Upper lobe of left lung (tissue), 6 donors: ENCODE results near the gene SLC19A1. TPM values are rescaled to one million over a fixed set of nuclear protein-coding genes. Genes with fewer than 3 reads are reported as not detected.
A peak's percentile ranks its signal among the peaks of the same experiment; 100 is the strongest.
"Not testable (repeated sequence)": the region's sequence is repeated elsewhere in the genome, so short reads cannot be mapped to it uniquely, and the experiment has no call there.

Source experiments
- ATAC-seq, 2 donors: fragments of 200-7000 bp; cut with Tn5 transposase; one replicate each; pipeline ENCODE4 v1.9.1; 2022; ENCODE audit warnings: mild to moderate bottlenecking in 2 of 2, moderate library complexity in 2 of 2; ENCODE audit not compliant: low FRiP score in 2 of 2
- DNase-seq, 2 donors: peaks; one replicate each; pipeline ENCODE4 v3.0.0-alpha.2; 2019 to 2020
- H3K27ac ChIP-seq, 4 donors: fragments of 200-600 bp; sonication (generic); one replicate each; pipeline ENCODE4 v1.5.1; 2016 to 2019
- H3K27me3 ChIP-seq, 4 donors: fragments of 200-600 bp; sonication (generic); one replicate each; pipeline ENCODE4 v1.5.1; 2017 to 2019
- H3K36me3 ChIP-seq, 4 donors: fragments of 200-600 bp; sonication (generic); one replicate each; pipeline ENCODE4 v1.5.1; 2016 to 2019
- H3K4me1 ChIP-seq, 4 donors: fragments of 200-600 bp; sonication (generic); one replicate each; pipeline ENCODE4 v1.5.1; 2018 to 2019
- H3K4me3 ChIP-seq, 4 donors: fragments of 200-600 bp; sonication (generic); one replicate each; pipeline ENCODE4 v1.5.1; 2017 to 2019; ENCODE audit warnings: mild to moderate bottlenecking in 2 of 4, moderate library complexity in 1 of 4
- H3K9me3 ChIP-seq, 4 donors: fragments of 200-600 bp; sonication (generic); one replicate each; pipeline ENCODE4 v1.5.1; 2018 to 2019
- CTCF ChIP-seq, 6 experiments: fragments of 450-650 bp in 4 of 6; fragments of 200-600 bp in 2 of 6; sonication (generic) in 2 of 6; IDR thresholded peaks; one replicate each; pipeline ENCODE4 v1.5.1; 2016 to 2019; ENCODE audit warnings: antibody characterized with exemption in 6 of 6
- EP300 ChIP-seq, 4 donors: sonication (generic); formaldehyde crosslinking; IDR thresholded peaks; one replicate each; pipeline ENCODE4 v1.5.1; 2017; ENCODE audit warnings: antibody characterized with exemption in 4 of 4, control low read depth in 2 of 4
- POLR2A ChIP-seq, 4 donors: fragments of 450-650 bp; IDR thresholded peaks; one replicate each; pipeline ENCODE4 v1.5.1; 2016 to 2017; ENCODE audit warnings: antibody characterized with exemption in 4 of 4, mild to moderate bottlenecking in 2 of 4
- POLR2AphosphoS5 ChIP-seq, 2 donors: sonication (generic); formaldehyde crosslinking; IDR thresholded peaks; one replicate each; pipeline ENCODE4 v1.5.1; 2017; ENCODE audit warnings: antibody characterized with exemption in 2 of 2
- WGBS, 2 donors: methylation state at CpG; one replicate each; pipeline ENCODE4 v1.1.5; 2017 to 2018; 5-methylcytosine and 5-hydroxymethylcytosine counted together
- total RNA-seq, 6 donors: library from RNA; depleted of rRNA in 4 of 6; stranded (reverse); fragments of >200 nt in 4 of 6; gene quantifications; one replicate each; pipeline versions ENCODE4 v1.1.0 to v1.2.1, GENCODE V29; 2016 to 2021
- donor health status: DM: no; HTN: no; CAD: no; lungs with moderate emphysema.
- donor health status: DM: no; HTN: yes; CAD: no; lungs with severe emphysema.

The SLC19A1 gene
- total RNA-seq, 6 donors from 2014 or later = 36.4 to 75.6 (median 49.9) TPM

- Histone ChIP-seq H3K4me1 (peaks cover 6 to 44% (median 21%) of the 10 kb centered on the region in 4 donors), H3K36me3 (peaks cover 0 to 21% (median 8%) of the 10 kb centered on the region in 4 donors), H3K9me3 (no peaks in the 10 kb centered on the region), H3K27me3 (no peaks in the 10 kb centered on the region), H3K4me3 (no peak overlapping the region), H3K27ac (peak overlapping the region; percentile 32 to 83 (median 80))
- TF ChIP-seq POLR2AphosphoS5 (IDR thresholded peaks at IDR 0.05) (no peak), POLR2A (IDR thresholded peaks at IDR 0.05) (no peak), CTCF (IDR thresholded peaks at IDR 0.05) (no peak), EP300 (IDR thresholded peaks at IDR 0.05) (no peak)
- WGBS, 2 donors = 80% methylated on average over 8 of the region's 12 CpGs; no CpG with 5 or more reads in 1 of the 2 donors
- ATAC-seq = no peak
- DNase-seq = peak in 1 of 2 donors; percentile 18
These were observed 8.8 kb downstream of the SLC19A1 start for GRCh38 chr21:45533361-45533845.

- peaks cover 0 to 21% (median 8%) of the 10 kb centered on the region in 4 donors for H3K36me3 ChIP-seq
- WGBS, 2 donors = 22 to 57% methylated on average over 6 of the region's 7 CpGs
- H3K4me1 ChIP-seq = peaks cover 6 to 44% (median 23%) of the 10 kb centered on the region in 4 donors
- no peaks in the 10 kb centered on the region for H3K9me3 ChIP-seq
- H3K27me3 ChIP-seq = no peaks in the 10 kb centered on the region
- peak overlapping the region; percentile 32 to 83 (median 80) for H3K27ac ChIP-seq
- ATAC-seq = peak in 1 of 2 donors; percentile 18
- TF ChIP-seq POLR2A (IDR thresholded peaks at IDR 0.05) = no peak
- TF ChIP-seq CTCF (IDR thresholded peaks at IDR 0.05) = no peak
- no peak for TF ChIP-seq EP300 (IDR thresholded peaks at IDR 0.05)
- no peak for TF ChIP-seq POLR2AphosphoS5 (IDR thresholded peaks at IDR 0.05)
- peak in 1 of 2 donors; percentile 58 for DNase-seq
- H3K4me3 ChIP-seq = no peak overlapping the region
These were observed 9.3 kb downstream of the SLC19A1 start for GRCh38 chr21:45532826-45533360.

DNA sequence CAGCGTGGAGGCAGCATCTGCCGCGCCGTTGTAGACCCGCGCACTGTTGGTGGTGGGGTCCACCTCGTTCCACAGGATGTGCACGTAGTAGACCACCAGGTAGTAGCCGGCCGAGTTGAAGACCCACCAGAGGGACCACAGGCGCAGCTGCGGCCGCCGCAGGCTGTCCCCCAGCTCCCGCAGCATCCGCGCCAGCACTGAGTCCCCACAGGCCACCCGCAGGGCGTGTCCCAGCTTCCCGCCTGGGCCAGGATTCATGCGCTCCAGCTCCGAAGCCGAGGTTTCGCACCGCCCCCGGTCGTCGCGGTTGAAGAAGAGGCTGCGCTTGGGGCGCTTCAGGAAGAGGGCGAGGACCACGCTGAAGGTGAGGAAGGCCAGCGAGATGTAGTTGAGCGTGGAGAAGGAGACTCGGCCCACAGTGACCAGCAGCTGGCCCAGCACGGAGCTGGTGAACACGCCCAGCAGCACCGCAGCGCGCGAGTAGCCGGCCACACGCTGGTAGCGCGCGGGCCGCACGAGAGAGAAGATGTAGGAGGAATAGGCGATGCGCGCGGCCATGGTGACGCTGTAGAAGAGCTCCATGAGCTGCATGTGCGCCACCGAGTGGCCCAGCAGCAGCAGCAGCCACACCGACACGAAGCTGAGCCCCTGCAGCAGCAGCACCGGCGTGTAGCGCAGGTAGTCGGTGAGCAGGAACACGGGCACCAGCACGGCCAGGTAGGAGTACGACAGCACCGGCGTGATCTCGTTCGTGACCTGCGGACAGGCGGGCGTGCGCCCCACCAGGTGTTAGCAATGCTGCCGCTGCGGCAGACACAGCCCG is 10.6 kb downstream of the SLC19A1 start:
- H3K4me3 ChIP-seq = no peak overlapping the region
- no peak for TF ChIP-seq EP300 (IDR thresholded peaks at IDR 0.05)
- TF ChIP-seq POLR2AphosphoS5 (IDR thresholded peaks at IDR 0.05) = no peak
- no peak for TF ChIP-seq CTCF (IDR thresholded peaks at IDR 0.05)
- TF ChIP-seq POLR2A (IDR thresholded peaks at IDR 0.05) = no peak
- peak overlapping the region in 1 of 4 donors; percentile 83 for H3K27ac ChIP-seq
- no peak for ATAC-seq
- peaks cover 6 to 44% (median 24%) of the 10 kb centered on the region in 4 donors for H3K4me1 ChIP-seq
- 97 to 98% methylated on average over 69 to 73 of the region's 76 CpGs for WGBS, 2 donors
- no peaks in the 10 kb centered on the region for H3K9me3 ChIP-seq
- peaks cover 0 to 21% (median 8%) of the 10 kb centered on the region in 4 donors for H3K36me3 ChIP-seq
- no peaks in the 10 kb centered on the region for H3K27me3 ChIP-seq
- DNase-seq = peak; percentile 19 to 79

- not testable (repeated sequence) for DNase-seq, H3K27ac ChIP-seq, H3K27me3 ChIP-seq, H3K4me3 ChIP-seq, ATAC-seq, H3K9me3 ChIP-seq
- peaks cover 6 to 43% (median 24%) of the 10 kb centered on the region in 4 donors for H3K4me1 ChIP-seq
- WGBS, 2 donors = 93 to 98% methylated on average over 9 to 11 of the region's 17 CpGs
- H3K36me3 ChIP-seq = peaks cover 0 to 21% (median 8%) of the 10 kb centered on the region in 4 donors
These were observed 11.2 kb downstream of the SLC19A1 start for GRCh38 chr21:45531114-45531392.

DNA sequence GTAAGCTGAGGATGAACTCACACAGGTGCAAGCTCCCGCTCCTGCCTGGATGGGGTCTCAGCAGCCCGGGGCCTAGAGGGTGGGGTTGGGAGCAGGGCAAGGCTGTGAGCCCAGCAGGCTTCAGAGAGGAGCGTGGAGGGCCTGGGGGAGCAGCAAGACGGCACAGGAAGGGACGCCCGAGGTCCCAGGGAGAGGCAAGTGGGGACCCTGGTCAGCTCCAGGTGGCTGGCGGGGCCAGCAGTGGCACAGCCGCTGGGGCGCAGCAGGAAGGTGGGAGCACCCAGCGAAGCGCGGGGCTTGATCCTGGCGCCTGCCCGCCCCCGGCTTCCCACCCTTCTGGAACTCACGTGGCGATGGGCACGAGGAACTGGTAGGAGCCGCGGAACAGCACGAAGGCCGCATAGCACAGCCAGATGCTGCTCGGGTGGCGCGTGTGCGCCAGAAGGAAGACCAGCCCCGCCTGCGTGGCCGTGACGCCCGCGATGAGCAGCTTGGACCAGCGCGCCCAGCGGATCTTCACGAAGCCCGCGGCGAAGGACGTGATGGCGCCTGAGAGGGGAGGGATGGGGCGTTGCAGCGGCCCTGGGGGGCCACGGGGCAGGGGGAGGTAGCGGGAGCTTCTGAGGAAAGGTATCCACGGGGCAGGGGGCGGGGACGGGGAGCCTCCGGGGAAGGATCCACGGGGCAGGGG is 11.7 kb downstream of the SLC19A1 start:
- no peaks in the 10 kb centered on the region for H3K9me3 ChIP-seq
- no peaks in the 10 kb centered on the region for H3K27me3 ChIP-seq
- WGBS, 2 donors = 93 to 98% methylated on average over 18 to 40 of the region's 50 CpGs
- H3K27ac ChIP-seq = no peak overlapping the region
- H3K4me3 ChIP-seq = no peak overlapping the region
- H3K4me1 ChIP-seq = peaks cover 6 to 40% (median 25%) of the 10 kb centered on the region in 4 donors
- no peak for ATAC-seq
- TF ChIP-seq POLR2AphosphoS5 (IDR thresholded peaks at IDR 0.05) (no peak), CTCF (IDR thresholded peaks at IDR 0.05) (no peak), EP300 (IDR thresholded peaks at IDR 0.05) (no peak), POLR2A (IDR thresholded peaks at IDR 0.05) (no peak)
- H3K36me3 ChIP-seq = peaks cover 0 to 21% (median 8%) of the 10 kb centered on the region in 4 donors
- peak in 1 of 2 donors; percentile 78 for DNase-seq
